GM18951 (cell line): ENCODE measurements around the gene RRAGB.
"Not testable (repeated sequence)": the region's sequence is repeated elsewhere in the genome, so short reads cannot be mapped to it uniquely, and the experiment has no call there.

Experiments used
- POLR2A ChIP-seq: IDR thresholded peaks from 4 replicates; pipeline ENCODE4 v1.6.1; 2011; ENCODE audit warnings: mild to moderate bottlenecking; ENCODE audit not compliant: insufficient read length, insufficient read depth; ENCODE audit errors: extremely low read depth
- in situ Hi-C: fragments of 300-500 bp; cut with MboI; formaldehyde crosslinking; loops from one replicate; pipeline ENCODE4 v1.12.0; 2022; ENCODE audit warnings: low sequenced_read_pairs, mixed read lengths, inconsistent platforms; ENCODE audit not compliant: unreplicated experiment

Gene RRAGB

GRCh38 chrX:55738969-55739368 lies 21.4 kb downstream of the RRAGB start:
- TF ChIP-seq POLR2A: no peak
- in situ Hi-C loops: no loop called here

GRCh38 chrX:55742649-55743048 lies 25.1 kb downstream of the RRAGB start:
- no peak for TF ChIP-seq POLR2A

GRCh38 chrX:55748463-55748862 lies 30.9 kb downstream of the RRAGB start:
- in situ Hi-C loops: not testable (repeated sequence)

More at GRCh38 chrX:55742649-55743048, 25.1 kb downstream of the RRAGB start:
- in situ Hi-C loops: no loop called here

- in situ Hi-C loops: no loop called here
- no peak for TF ChIP-seq POLR2A
Measured at GRCh38 chrX:55750256-55750655, 32.7 kb downstream of the RRAGB start.

- no peak for TF ChIP-seq POLR2A
- in situ Hi-C loops: no loop called here
Measured at GRCh38 chrX:55754861-55755294, 37.3 kb downstream of the RRAGB start.

GRCh38 chrX:55758033-55758432 lies 40.5 kb downstream of the RRAGB start:
- in situ Hi-C loops: no loop called here
- no peak for TF ChIP-seq POLR2A

GRCh38 chrX:55759478-55759877 lies 41.9 kb downstream of the RRAGB start:
- in situ Hi-C loops: no loop called here
- TF ChIP-seq POLR2A: no peak

GRCh38 chrX:55767100-55767499 lies 49.6 kb downstream of the RRAGB start:
- no peak for TF ChIP-seq POLR2A
- in situ Hi-C loops: no loop called here

GRCh38 chrX:55774419-55774818 lies 56.9 kb downstream of the RRAGB start:
- in situ Hi-C loops: not testable (repeated sequence)

GRCh38 chrX:55777596-55777995 lies 60.0 kb downstream of the RRAGB start:
- in situ Hi-C loops: no loop called here
- no peak for TF ChIP-seq POLR2A

- in situ Hi-C loops: no loop called here
Measured at GRCh38 chrX:55778322-55778721, 60.8 kb downstream of the RRAGB start.

GRCh38 chrX:55783723-55784122 lies 66.2 kb downstream of the RRAGB start:
- in situ Hi-C loops: no loop called here

More at GRCh38 chrX:55778322-55778721, 60.8 kb downstream of the RRAGB start:
- no peak for TF ChIP-seq POLR2A

GRCh38 chrX:55787063-55787462 lies 69.5 kb downstream of the RRAGB start:
- in situ Hi-C loops: no loop called here
- TF ChIP-seq POLR2A: no peak

More at GRCh38 chrX:55783723-55784122, 66.2 kb downstream of the RRAGB start:
- no peak for TF ChIP-seq POLR2A

GRCh38 chrX:55787727-55788126 lies 70.2 kb downstream of the RRAGB start:
- in situ Hi-C loops: no loop called here
- no peak for TF ChIP-seq POLR2A

GRCh38 chrX:55794405-55794804 lies 76.9 kb downstream of the RRAGB start:
- in situ Hi-C loops: no loop called here

More at GRCh38 chrX:55794405-55794804, 76.9 kb downstream of the RRAGB start:
- no peak for TF ChIP-seq POLR2A
